ENCODE results near the gene ADARB2. TPM values are rescaled to one million over a fixed set of nuclear protein-coding genes. Genes with fewer than 3 reads are reported as not detected.

The ADARB2 gene
- total and polyA plus RNA-seq, 2 experiments from 2014 or later = not detected

DNA sequence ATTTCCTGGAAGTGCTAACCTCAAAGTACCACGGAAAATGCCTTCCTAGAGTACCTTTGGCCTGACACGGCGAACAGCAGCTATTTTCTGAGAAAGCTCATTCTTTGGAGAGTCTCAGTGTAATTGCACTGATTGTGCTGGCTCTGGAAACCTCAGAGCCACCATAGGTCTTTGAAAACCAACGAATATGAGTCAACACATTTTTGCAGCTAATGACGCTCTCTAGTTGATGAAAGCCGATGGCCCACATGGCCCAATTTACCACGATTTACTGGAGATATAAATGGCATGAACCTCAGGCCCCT lies 187.1 kb downstream of the ADARB2 start:
- Histone ChIP-seq H3K27me3 (replicated peaks; ENCODE audit: insufficient read depth) (no peaks in the 10 kb centered on the region), H3K9me2 (ENCODE audit: insufficient read depth) (no peaks in the 10 kb centered on the region), H3K4me1 (ENCODE audit: insufficient read depth) (no peaks in the 10 kb centered on the region), H3K27ac (no peak overlapping the region), H3K79me2 (ENCODE audit: insufficient read depth) (no peaks in the 10 kb centered on the region), H4K20me1 (ENCODE audit: insufficient read depth) (no peaks in the 10 kb centered on the region), H3K4me3 (no peak overlapping the region), H2AFZ (no peak overlapping the region), H3F3A (ENCODE audit: insufficient read depth) (no peaks in the 10 kb centered on the region), H3K36me3 (ENCODE audit: low read depth) (no peaks in the 10 kb centered on the region), H3K9me3 (ENCODE audit: low read depth) (no peaks in the 10 kb centered on the region), H3K4me2 (ENCODE audit: unreplicated experiment) (no peak overlapping the region), H3K9ac (no peak overlapping the region)
- no peak for TF ChIP-seq EZH2phosphoT487 (IDR thresholded peaks at IDR 0.05; ENCODE audit: insufficient read depth, low read depth)
- no peak for TF ChIP-seq EZH2 (IDR thresholded peaks at IDR 0.05; ENCODE audit: insufficient read depth, poor library complexity, severe bottlenecking)
- no peak for DNase-seq
- WGBS, 2 experiments (ENCODE audit: low coverage in 1 of 2, low lambda C conversion rate in 2 of 2, missing lambda C conversion rate in 2 of 2) = 24 to 30% methylated on average over 7 of the region's 7 CpGs
- in situ Hi-C loops (cut with MboI) = no loop called here

DNA sequence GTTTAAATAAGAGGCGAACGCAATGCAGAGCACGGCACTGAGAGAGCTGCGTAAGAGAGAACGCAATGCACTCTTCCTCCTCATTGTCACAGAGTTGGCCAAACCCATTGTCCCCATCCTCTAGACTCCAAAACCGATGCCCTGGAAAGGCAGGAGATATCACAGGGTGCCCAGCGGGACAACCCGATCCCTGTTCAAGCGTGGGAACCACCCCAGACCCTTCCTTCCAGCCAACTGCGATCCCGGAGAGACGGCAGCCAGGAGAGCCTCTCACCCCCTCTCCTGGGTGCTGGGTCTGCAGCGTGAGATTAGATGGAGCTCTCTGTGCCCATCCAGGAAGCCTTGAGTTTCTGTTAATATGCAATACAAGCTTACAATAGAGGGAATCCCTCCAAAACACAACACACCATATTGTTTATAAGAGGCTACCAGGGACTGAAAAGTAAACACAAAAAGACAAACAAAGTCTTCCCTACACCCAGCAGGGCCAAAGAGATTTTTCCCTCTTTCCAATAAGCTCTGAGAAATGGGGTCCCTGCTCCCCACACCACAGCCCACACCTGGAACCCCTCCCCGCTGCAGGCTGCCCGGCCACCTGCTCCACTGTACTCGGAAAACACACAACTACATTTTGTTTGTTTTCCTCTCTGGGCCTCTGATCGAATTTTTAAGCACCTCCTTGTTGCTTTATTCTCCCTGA lies 187.6 kb downstream of the ADARB2 start:
- Histone ChIP-seq H3K36me3 (ENCODE audit: low read depth) (no peaks in the 10 kb centered on the region), H4K20me1 (ENCODE audit: insufficient read depth) (no peaks in the 10 kb centered on the region), H3K4me1 (ENCODE audit: insufficient read depth) (no peaks in the 10 kb centered on the region), H3K4me3 (no peak overlapping the region), H3K9me2 (ENCODE audit: insufficient read depth) (no peaks in the 10 kb centered on the region), H3K27me3 (replicated peaks; ENCODE audit: insufficient read depth) (no peaks in the 10 kb centered on the region), H3K4me2 (ENCODE audit: unreplicated experiment) (no peak overlapping the region), H3K9me3 (ENCODE audit: low read depth) (no peaks in the 10 kb centered on the region), H3F3A (ENCODE audit: insufficient read depth) (no peaks in the 10 kb centered on the region), H3K27ac (no peak overlapping the region), H3K79me2 (ENCODE audit: insufficient read depth) (no peaks in the 10 kb centered on the region), H2AFZ (no peak overlapping the region), H3K9ac (no peak overlapping the region)
- in situ Hi-C loops (cut with MboI) = no loop called here
- DNase-seq = no peak
- WGBS, 2 experiments (ENCODE audit: low coverage in 1 of 2, low lambda C conversion rate in 2 of 2, missing lambda C conversion rate in 2 of 2) = 32 to 39% methylated on average over 17 of the region's 17 CpGs
- TF ChIP-seq EZH2 (IDR thresholded peaks at IDR 0.05; ENCODE audit: insufficient read depth, poor library complexity, severe bottlenecking) (no peak), EZH2phosphoT487 (IDR thresholded peaks at IDR 0.05; ENCODE audit: insufficient read depth, low read depth) (no peak)

- H3K27me3 ChIP-seq (replicated peaks; ENCODE audit: insufficient read depth) = no peaks in the 10 kb centered on the region
- in situ Hi-C loops (cut with MboI) = no loop called here
- H3K4me1 ChIP-seq (ENCODE audit: insufficient read depth) = no peaks in the 10 kb centered on the region
- H3K27ac ChIP-seq = no peak overlapping the region
- no peaks in the 10 kb centered on the region for H3K9me2 ChIP-seq (ENCODE audit: insufficient read depth)
- no peaks in the 10 kb centered on the region for H3K9me3 ChIP-seq (ENCODE audit: low read depth)
- no peaks in the 10 kb centered on the region for H3K79me2 ChIP-seq (ENCODE audit: insufficient read depth)
- WGBS, 2 experiments (ENCODE audit: low coverage in 1 of 2, low lambda C conversion rate in 2 of 2, missing lambda C conversion rate in 2 of 2) = 28 to 32% methylated on average over 7 of the region's 7 CpGs
- H4K20me1 ChIP-seq (ENCODE audit: insufficient read depth) = no peaks in the 10 kb centered on the region
- no peaks in the 10 kb centered on the region for H3K36me3 ChIP-seq (ENCODE audit: low read depth)
- no peak overlapping the region for H2AFZ ChIP-seq
- H3F3A ChIP-seq (ENCODE audit: insufficient read depth) = no peaks in the 10 kb centered on the region
- no peak overlapping the region for H3K9ac ChIP-seq
- H3K4me3 ChIP-seq = no peak overlapping the region
- H3K4me2 ChIP-seq (ENCODE audit: unreplicated experiment) = no peak overlapping the region
- TF ChIP-seq EZH2 (IDR thresholded peaks at IDR 0.05; ENCODE audit: insufficient read depth, poor library complexity, severe bottlenecking) (no peak), EZH2phosphoT487 (IDR thresholded peaks at IDR 0.05; ENCODE audit: insufficient read depth, low read depth) (no peak)
- no peak for DNase-seq
Measured at GRCh38 chr10:1548596-1548995, 188.7 kb downstream of the ADARB2 start.

DNA sequence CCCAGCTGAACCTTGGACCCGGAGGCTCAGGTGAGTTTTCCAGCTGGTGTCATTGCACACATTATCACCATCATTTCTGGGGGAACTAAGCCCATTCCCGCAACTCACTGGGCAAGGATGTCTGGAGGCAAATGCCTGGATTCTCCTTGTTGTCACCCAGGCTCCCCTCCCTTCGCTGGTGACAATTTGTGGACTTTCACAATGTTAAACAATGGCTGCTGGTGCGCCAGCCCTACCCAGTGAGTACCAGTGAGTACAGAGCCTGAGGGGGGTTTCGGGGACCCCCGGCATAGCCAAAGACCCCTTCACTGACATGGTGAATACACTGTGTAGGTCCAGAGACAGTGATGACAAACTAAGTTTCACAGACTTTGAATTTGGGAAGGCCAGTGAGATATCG lies 189.2 kb downstream of the ADARB2 start:
- TF ChIP-seq EZH2 (IDR thresholded peaks at IDR 0.05; ENCODE audit: insufficient read depth, poor library complexity, severe bottlenecking) (no peak), EZH2phosphoT487 (IDR thresholded peaks at IDR 0.05; ENCODE audit: insufficient read depth, low read depth) (no peak)
- WGBS, 2 experiments (ENCODE audit: low coverage in 1 of 2, low lambda C conversion rate in 2 of 2, missing lambda C conversion rate in 2 of 2) = 34 to 41% methylated on average over 7 of the region's 7 CpGs

More for the DNA sequence above, 189.2 kb downstream of the ADARB2 start:
- Histone ChIP-seq H3K79me2 (ENCODE audit: insufficient read depth) (no peaks in the 10 kb centered on the region), H3K9me3 (ENCODE audit: low read depth) (no peaks in the 10 kb centered on the region), H4K20me1 (ENCODE audit: insufficient read depth) (no peaks in the 10 kb centered on the region), H3K9ac (no peak overlapping the region), H3K27me3 (replicated peaks; ENCODE audit: insufficient read depth) (no peaks in the 10 kb centered on the region), H3K9me2 (ENCODE audit: insufficient read depth) (no peaks in the 10 kb centered on the region), H3K36me3 (ENCODE audit: low read depth) (no peaks in the 10 kb centered on the region), H3F3A (ENCODE audit: insufficient read depth) (no peaks in the 10 kb centered on the region), H3K4me2 (ENCODE audit: unreplicated experiment) (no peak overlapping the region), H3K4me3 (no peak overlapping the region), H3K27ac (no peak overlapping the region), H3K4me1 (ENCODE audit: insufficient read depth) (no peaks in the 10 kb centered on the region), H2AFZ (no peak overlapping the region)
- in situ Hi-C loops (cut with MboI) = no loop called here
- no peak for DNase-seq
